ENCODE measurements around the gene FAM131B. TPM values are rescaled to one million over a fixed set of nuclear protein-coding genes. Genes with fewer than 3 reads are reported as not detected.

Gene FAM131B
- total RNA-seq, 1 experiment from 2014 or later = 0.16 TPM

DNA sequence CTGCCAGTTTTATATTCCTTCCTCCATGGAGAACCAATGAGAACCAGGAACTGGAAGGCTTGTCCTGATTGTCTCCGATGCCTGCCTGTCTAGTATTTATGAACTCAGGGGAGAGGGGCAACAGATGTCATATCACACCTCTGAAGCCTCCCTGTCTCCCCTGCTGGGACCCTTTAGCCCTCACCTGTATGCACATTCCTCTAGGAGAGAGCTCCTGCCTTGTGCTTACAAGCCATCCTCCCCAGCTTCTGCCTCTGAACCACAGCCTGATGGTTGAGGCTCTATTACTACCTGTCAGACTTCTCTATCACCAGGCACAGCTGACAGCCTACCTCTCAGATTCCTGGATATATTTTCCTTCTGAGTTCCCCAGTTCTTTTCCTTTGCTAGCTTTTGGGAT lies 5.9 kb upstream of the FAM131B start:
- H3K36me3 ChIP-seq = no peaks in the 10 kb centered on the region
- no peak overlapping the region for H3K4me3 ChIP-seq
- DNase-seq (ENCODE audit: low read depth in 1 of 2, low spot score in 2 of 2) = no peak
- H3K9me3 ChIP-seq (replicated peaks) = no peaks in the 10 kb centered on the region
- peaks cover 34% of the 10 kb centered on the region for H3K27me3 ChIP-seq (replicated peaks)
- H3K27ac ChIP-seq = no peak overlapping the region
- no peaks in the 10 kb centered on the region for H3K4me1 ChIP-seq (replicated peaks)

DNA sequence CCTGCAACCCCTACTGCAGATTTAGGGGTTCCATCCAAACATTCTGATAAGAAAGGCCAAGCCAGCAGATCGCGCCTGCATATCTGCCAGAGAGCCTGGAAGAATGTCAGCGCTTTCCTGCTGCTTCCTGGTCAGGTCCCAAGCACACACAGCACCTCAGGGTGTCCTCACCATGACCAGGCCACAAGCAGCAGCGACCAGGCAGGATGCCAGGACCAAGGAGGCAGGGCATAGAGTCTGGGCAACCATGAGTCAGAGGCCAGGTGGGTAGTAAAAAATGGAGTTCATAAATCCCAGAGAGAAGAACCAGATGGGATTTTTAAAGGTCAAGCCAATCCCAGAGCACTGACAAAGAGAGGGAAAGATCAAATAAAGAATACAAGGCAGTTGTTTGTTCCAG lies 5.5 kb upstream of the FAM131B start:
- peaks cover 38% of the 10 kb centered on the region for H3K27me3 ChIP-seq (replicated peaks)
- no peaks in the 10 kb centered on the region for H3K4me1 ChIP-seq (replicated peaks)
- DNase-seq (ENCODE audit: low read depth in 1 of 2, low spot score in 2 of 2) = no peak
- H3K27ac ChIP-seq = no peak overlapping the region
- H3K9me3 ChIP-seq (replicated peaks) = no peaks in the 10 kb centered on the region
- no peak overlapping the region for H3K4me3 ChIP-seq
- no peaks in the 10 kb centered on the region for H3K36me3 ChIP-seq

DNA sequence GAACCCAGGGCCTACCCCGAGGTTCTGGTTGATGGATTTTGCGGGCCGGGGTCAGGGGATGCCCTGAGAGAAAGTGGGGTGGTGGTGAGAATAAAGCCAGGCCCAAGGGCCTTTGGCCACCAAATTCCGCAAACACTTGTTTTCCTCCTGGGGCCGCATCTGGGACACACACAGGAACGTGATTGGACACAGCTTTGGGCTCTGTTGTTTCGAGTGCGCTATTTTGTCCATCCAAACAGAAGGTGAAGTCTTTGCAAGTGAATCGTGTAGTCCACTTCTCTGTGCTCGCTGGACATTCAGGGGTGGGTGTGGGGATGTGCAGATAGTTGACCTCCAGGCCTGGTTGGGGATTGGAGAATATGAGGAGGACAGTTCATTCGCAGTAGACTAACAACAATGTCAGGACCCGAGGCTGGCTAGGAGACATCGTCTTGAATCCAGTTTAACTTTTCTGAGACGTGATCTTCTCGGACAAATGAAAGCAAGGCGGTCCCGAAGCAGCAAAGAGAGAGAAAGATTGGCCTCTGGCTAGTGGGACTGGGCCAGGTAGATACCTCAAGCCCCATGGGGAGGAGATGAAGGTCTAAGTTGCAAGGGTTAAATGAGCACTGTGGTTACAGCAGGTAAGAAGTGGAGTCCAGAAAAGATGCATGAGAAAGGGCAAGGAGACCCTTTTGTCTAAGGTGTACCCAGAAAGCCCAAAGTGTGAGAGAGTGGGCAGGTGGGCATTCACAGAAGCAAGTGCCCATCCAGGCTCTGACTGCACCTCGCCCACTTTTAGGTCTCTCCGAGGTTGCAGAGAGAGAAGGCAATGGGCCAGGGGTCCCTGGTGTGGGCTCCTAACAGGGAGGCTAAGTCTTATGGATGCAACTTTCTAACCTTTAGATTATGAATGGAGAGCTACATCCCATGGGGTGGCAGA lies 764 bp upstream of the FAM131B start:
- Histone ChIP-seq H3K27ac (no peak overlapping the region), H3K4me1 (replicated peaks) (peaks cover 6% of the 10 kb centered on the region), H3K36me3 (no peaks in the 10 kb centered on the region), H3K27me3 (replicated peaks) (peaks cover 68% of the 10 kb centered on the region), H3K4me3 (no peak overlapping the region), H3K9me3 (replicated peaks) (no peaks in the 10 kb centered on the region)
- no peak for DNase-seq (ENCODE audit: low read depth in 1 of 2, low spot score in 2 of 2)

GRCh38 chr7:143361552-143362130 lies 872 bp downstream of the FAM131B start:
- no peak overlapping the region for H3K27ac ChIP-seq
- peaks cover 74% of the 10 kb centered on the region for H3K27me3 ChIP-seq (replicated peaks)
- no peak overlapping the region for H3K4me3 ChIP-seq
- peaks cover 6% of the 10 kb centered on the region for H3K4me1 ChIP-seq (replicated peaks)
- no peaks in the 10 kb centered on the region for H3K9me3 ChIP-seq (replicated peaks)
- H3K36me3 ChIP-seq = no peaks in the 10 kb centered on the region
- no peak for DNase-seq (ENCODE audit: low read depth in 1 of 2, low spot score in 2 of 2)

DNA sequence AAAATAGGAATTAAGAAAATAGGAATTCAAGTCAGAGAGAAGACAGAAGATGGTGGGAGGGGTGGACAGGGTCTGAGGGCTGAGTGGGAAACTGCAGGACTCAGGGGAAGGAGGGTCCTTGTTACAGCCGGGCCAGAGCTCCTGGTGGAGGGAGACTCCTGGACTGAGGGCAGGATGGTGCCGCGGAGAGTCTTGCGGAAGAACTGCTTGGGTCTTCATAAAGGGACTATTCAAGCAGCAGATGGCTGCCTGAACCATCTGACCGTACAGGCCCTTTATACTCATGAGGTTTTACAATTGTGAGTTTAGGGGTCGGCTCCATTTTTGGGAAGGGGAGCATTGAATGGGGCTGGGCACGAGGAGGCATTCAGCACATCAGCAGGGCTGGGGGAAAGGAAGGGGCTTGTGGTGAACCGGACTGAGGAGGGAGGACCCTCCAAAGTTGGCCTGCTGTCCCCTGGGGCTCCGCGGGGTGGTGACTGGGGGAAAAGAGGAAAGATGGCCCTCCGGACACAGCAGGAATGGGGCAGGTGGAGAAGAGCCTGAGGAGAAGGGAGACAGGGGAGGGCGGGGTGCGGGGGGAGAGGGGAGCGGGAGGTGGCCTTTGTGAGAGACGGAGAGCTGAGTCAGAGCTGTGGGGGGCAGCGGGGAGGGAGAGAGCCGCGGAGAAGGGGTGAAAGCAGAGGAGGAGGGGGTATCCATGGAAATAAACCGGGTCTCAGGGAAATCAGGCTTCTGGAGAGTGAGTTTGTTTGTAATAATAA lies 1.5 kb downstream of the FAM131B start:
- no peaks in the 10 kb centered on the region for H3K9me3 ChIP-seq (replicated peaks)
- peaks cover 6% of the 10 kb centered on the region for H3K4me1 ChIP-seq (replicated peaks)
- H3K27ac ChIP-seq = no peak overlapping the region
- H3K27me3 ChIP-seq (replicated peaks) = peaks cover 70% of the 10 kb centered on the region
- H3K4me3 ChIP-seq = no peak overlapping the region
- H3K36me3 ChIP-seq = no peaks in the 10 kb centered on the region
- DNase-seq (ENCODE audit: low read depth in 1 of 2, low spot score in 2 of 2) = no peak

DNA sequence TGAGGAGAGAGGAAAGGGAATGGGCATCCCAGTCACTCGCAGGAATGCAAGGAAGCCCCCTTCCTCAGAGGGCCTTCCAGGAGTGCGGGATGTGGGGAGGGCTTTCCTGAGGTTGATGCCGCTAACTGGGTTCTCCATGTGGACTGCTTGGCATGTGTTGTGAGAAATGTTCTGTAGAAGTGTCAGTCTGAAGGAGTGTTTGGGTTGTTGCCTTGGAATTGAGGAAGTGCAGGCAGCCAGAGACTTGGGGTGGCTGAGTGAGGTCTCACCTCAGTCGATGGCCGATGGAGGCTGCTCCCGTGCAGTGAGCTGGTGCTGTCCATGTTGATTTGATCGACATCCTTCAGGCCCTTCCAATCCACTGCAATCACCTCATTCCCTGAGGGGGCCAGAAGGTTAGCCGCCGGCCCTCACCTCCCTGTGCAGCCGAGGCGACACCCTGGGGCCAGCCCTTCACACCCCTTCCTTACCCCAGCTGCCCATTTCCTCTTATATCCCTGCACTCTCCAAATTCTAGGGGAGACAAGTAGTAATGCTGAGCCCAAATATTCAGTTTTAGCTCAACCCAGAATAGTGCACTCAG lies 2.7 kb downstream of the FAM131B start:
- H3K9me3 ChIP-seq (replicated peaks) = no peaks in the 10 kb centered on the region
- no peak overlapping the region for H3K4me3 ChIP-seq
- peaks cover 6% of the 10 kb centered on the region for H3K4me1 ChIP-seq (replicated peaks)
- H3K27ac ChIP-seq = no peak overlapping the region
- peaks cover 61% of the 10 kb centered on the region for H3K27me3 ChIP-seq (replicated peaks)
- DNase-seq (ENCODE audit: low read depth in 1 of 2, low spot score in 2 of 2) = no peak
- H3K36me3 ChIP-seq = no peaks in the 10 kb centered on the region

DNA sequence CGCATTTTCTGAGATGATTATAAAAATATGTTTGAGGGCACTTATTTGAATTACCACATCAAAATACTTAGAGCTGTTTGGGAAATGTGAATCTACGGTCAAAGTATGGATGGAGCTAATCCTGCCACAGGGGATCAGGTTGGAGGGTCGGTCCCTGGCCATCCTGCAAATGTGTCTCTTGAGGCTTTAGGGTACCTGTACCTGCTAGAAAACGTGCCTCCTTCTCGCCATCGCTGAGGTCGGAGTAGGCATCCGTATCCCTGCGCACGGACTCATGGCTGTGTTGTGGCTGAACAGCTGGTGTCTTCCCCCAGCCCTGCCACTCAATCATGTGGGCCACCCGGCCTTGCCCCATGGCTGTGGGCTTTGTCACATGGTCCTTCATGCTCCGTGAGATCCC lies 3.9 kb downstream of the FAM131B start:
- Histone ChIP-seq H3K4me1 (replicated peaks) (peaks cover 6% of the 10 kb centered on the region), H3K36me3 (no peaks in the 10 kb centered on the region), H3K27me3 (replicated peaks) (peaks cover 48% of the 10 kb centered on the region), H3K9me3 (replicated peaks) (no peaks in the 10 kb centered on the region), H3K4me3 (no peak overlapping the region), H3K27ac (no peak overlapping the region)
- DNase-seq (ENCODE audit: low read depth in 1 of 2, low spot score in 2 of 2) = no peak

DNA sequence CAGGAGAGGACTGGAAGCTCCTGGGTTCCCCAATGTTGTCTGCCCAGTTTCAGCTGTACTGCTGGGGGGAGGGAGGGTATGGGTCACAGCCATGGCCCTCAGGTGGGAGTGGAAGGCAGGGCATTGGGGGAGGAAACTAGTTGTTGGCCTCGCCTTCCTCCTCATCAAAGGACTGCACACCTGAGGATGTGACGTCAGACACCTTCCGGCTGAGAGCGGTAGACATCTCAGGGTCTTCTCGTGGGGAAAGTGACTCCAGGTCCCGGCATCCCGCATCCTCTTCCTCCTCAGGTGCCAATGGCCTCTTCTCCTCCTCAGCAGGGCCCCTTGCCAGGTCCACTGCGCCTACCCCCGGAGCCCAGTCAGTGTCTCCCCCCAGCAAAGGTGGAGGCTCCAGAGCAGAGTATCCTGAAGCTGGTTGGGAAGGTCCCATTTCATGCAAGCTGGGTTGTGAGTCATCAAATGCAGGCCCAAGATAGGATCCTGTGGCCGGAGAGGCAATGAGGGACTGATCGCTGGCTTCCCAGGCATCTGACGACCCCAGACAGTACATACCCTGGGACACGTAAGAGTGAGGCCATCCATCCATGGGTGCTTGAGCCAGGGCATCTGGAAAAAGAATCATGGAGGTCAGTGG lies 6.0 kb downstream of the FAM131B start:
- Histone ChIP-seq H3K4me3 (no peak overlapping the region), H3K4me1 (replicated peaks) (no peaks in the 10 kb centered on the region), H3K36me3 (no peaks in the 10 kb centered on the region), H3K27me3 (replicated peaks) (peaks cover 34% of the 10 kb centered on the region), H3K27ac (no peak overlapping the region), H3K9me3 (replicated peaks) (no peaks in the 10 kb centered on the region)
- no peak for DNase-seq (ENCODE audit: low read depth in 1 of 2, low spot score in 2 of 2)

DNA sequence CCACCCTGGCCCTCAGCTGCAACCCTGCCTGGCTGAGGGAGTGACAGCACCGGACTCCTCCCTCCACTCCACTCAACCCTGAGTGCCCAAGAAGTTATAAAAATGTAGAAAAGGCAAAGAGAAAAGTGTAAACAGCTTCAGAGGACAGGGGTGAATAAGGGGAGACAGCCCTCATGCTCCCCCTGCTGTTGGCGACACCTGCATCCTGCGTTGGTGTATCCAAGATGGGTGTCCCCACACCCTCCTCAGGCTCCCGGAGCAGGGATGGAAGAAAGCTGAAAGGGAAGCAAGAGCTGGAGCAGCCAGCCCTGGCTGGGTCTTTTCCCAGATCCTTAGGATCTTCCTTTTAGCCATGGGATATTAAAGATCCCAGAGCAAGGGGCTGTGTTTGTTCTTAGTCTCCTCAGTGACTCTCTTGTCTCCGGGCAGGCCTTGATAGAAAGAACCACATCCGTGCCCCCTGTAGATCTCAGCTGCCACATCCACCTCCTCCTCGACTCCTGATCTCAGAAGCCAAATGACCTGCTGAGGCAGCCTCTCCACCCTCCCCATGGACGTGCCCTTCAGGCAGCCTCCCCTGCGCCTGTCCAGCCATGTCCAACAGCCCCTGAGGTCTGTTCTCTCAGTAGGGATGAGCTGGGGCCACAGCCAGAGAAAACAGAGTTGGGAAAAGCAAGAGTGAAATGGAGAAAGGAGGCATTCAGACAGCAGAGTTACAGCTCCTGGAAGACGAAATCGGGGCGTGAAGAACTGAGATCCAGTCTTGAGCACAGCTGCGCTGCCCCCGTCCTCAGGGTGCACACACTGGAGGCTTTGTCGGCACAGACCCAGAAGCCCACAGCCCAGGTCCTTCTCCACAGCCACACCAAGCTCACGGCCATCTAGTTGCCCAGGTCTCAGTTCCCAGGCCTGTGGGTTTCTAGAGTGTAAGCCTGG lies 6.8 kb downstream of the FAM131B start:
- H3K27me3 ChIP-seq (replicated peaks) = peaks cover 34% of the 10 kb centered on the region
- no peaks in the 10 kb centered on the region for H3K4me1 ChIP-seq (replicated peaks)
- H3K9me3 ChIP-seq (replicated peaks) = no peaks in the 10 kb centered on the region
- no peak for DNase-seq (ENCODE audit: low read depth in 1 of 2, low spot score in 2 of 2)
- no peak overlapping the region for H3K27ac ChIP-seq
- no peaks in the 10 kb centered on the region for H3K36me3 ChIP-seq
- no peak overlapping the region for H3K4me3 ChIP-seq

DNA sequence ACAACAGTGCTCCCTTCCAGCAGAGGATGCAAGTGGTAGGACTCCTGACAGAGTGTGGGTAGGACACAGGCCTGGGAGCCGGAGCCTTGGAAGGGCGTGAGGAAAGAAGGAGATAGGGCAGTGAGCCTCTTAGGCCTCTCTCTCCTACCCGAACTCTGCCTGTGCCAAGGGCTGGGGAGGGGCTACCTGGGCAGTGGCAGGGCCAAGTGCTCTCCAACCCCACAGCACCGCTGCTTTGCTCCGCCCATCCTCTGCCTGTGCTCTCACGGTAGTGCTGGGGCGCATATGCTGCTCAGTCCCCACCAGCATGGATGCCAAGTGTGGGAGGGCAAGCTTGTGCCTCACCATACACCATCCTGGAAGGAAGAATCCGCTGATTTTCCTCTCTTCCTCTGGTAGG lies 7.5 kb downstream of the FAM131B start:
- Histone ChIP-seq H3K4me1 (replicated peaks) (no peaks in the 10 kb centered on the region), H3K27me3 (replicated peaks) (peaks cover 26% of the 10 kb centered on the region), H3K36me3 (no peaks in the 10 kb centered on the region), H3K27ac (no peak overlapping the region), H3K9me3 (replicated peaks) (no peaks in the 10 kb centered on the region), H3K4me3 (no peak overlapping the region)
- DNase-seq (ENCODE audit: low read depth in 1 of 2, low spot score in 2 of 2) = no peak

- DNase-seq (ENCODE audit: low read depth in 1 of 2, low spot score in 2 of 2) = no peak
- peaks cover 26% of the 10 kb centered on the region for H3K27me3 ChIP-seq (replicated peaks)
- H3K27ac ChIP-seq = no peak overlapping the region
- no peaks in the 10 kb centered on the region for H3K36me3 ChIP-seq
- H3K9me3 ChIP-seq (replicated peaks) = no peaks in the 10 kb centered on the region
- H3K4me3 ChIP-seq = no peak overlapping the region
- H3K4me1 ChIP-seq (replicated peaks) = no peaks in the 10 kb centered on the region
Observed at GRCh38 chr7:143354376-143354775, 8.1 kb downstream of the FAM131B start.

- H3K36me3 ChIP-seq = no peaks in the 10 kb centered on the region
- H3K4me1 ChIP-seq (replicated peaks) = no peaks in the 10 kb centered on the region
- no peaks in the 10 kb centered on the region for H3K9me3 ChIP-seq (replicated peaks)
- H3K4me3 ChIP-seq = no peak overlapping the region
- DNase-seq (ENCODE audit: low read depth in 1 of 2, low spot score in 2 of 2) = no peak
- H3K27ac ChIP-seq = no peak overlapping the region
- H3K27me3 ChIP-seq (replicated peaks) = peaks cover 22% of the 10 kb centered on the region
Observed at GRCh38 chr7:143352531-143353002, 9.9 kb downstream of the FAM131B start.
